ENCODE measurements around the gene PSD.

Gene PSD

GRCh38 chr10:102401735-102402511, 16.7 kb downstream of the PSD start:
- no peaks in the 10 kb centered on the region for H3K9me3 Mint-ChIP-seq
- H3K4me1 Mint-ChIP-seq (ENCODE audit: low read depth in 2 of 2): peaks cover 12 to 21% of the 10 kb centered on the region in 2 donors
- H3K27ac Mint-ChIP-seq: peak overlapping the region in 1 of 2 donors; percentile 85
- peak overlapping the region in 1 of 2 donors; percentile 23 for H3K4me3 Mint-ChIP-seq
- no peak for DNase-seq
- H3K27me3 Mint-ChIP-seq: peaks cover 7 to 14% of the 10 kb centered on the region in 2 donors
- peaks cover 90% of the 10 kb centered on the region for H3K36me3 Mint-ChIP-seq (ENCODE audit: insufficient read depth)
- no peak for ATAC-seq (replicated peaks)

DNA sequence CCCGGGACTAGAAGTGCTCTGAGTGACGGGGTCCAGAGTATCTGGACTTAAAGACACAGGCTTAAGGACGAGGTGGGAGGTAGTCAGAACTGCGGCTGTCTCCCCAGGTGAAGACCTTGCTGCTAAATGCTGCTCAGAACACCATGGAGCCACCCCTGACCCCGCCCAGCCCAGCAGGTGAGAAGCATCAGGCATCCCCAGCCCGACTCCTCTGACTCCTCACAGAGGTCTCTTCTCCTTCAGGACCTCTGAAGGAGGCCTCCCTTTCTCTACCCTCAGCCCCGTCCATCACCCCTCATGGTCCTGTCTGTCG, 17.3 kb downstream of the PSD start:
- H3K27ac Mint-ChIP-seq: peak overlapping the region in 1 of 2 donors; percentile 85
- H3K4me3 Mint-ChIP-seq: peak overlapping the region in 1 of 2 donors; percentile 23
- ATAC-seq (replicated peaks) (no peak), DNase-seq (no peak)
- peaks cover 12 to 26% of the 10 kb centered on the region in 2 donors for H3K4me1 Mint-ChIP-seq (ENCODE audit: low read depth in 2 of 2)
- peaks cover 90% of the 10 kb centered on the region for H3K36me3 Mint-ChIP-seq (ENCODE audit: insufficient read depth)
- H3K27me3 Mint-ChIP-seq: peaks cover 6 to 8% of the 10 kb centered on the region in 2 donors
- H3K9me3 Mint-ChIP-seq: no peaks in the 10 kb centered on the region

DNA sequence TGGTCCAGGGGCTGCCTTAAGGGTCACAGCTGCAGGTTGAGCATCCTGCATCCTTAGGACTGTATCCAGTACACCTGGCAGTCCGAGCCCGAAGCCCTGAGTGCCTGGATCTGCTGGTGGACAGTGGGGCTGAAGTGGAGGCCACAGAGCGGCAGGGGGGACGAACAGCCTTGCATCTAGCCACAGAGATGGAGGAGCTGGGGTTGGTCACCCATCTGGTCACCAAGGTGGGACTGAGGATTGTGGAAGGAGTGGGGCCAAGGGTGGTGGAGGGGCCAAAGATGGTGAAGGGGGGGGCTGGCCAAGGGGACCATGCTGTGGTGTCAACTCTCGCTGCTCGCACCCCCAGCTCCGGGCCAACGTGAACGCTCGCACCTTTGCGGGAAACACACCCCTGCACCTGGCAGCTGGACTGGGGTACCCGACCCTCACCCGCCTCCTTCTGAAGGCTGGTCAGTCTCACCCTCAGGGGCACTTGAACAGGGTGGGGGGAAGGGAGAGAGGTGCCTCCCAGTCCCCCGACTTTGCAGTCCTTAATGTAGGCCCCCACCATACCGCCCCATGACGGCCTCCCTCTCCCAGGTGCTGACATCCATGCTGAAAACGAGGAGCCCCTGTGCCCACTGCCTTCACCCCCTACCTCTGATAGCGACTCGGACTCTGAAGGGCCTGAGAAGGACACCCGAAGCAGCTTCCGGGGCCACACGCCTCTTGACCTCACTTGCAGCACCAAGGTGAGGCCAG, 17.8 kb downstream of the PSD start:
- Mint-ChIP-seq H3K27me3 (peaks cover under 1 to 4% of the 10 kb centered on the region in 2 donors), H3K36me3 (ENCODE audit: insufficient read depth) (peaks cover 90% of the 10 kb centered on the region), H3K27ac (peak overlapping the region; percentile 19 to 100), H3K9me3 (no peaks in the 10 kb centered on the region), H3K4me3 (peak overlapping the region in 1 of 2 donors; percentile 81), H3K4me1 (ENCODE audit: low read depth in 2 of 2) (peaks cover 17 to 32% of the 10 kb centered on the region in 2 donors)
- DNase-seq (no peak), ATAC-seq (replicated peaks) (no peak)

- Mint-ChIP-seq H3K27me3 (no peaks in the 10 kb centered on the region), H3K4me1 (ENCODE audit: low read depth in 2 of 2) (peaks cover 19 to 32% of the 10 kb centered on the region in 2 donors), H3K4me3 (peak overlapping the region in 1 of 2 donors; percentile 81), H3K9me3 (no peaks in the 10 kb centered on the region), H3K36me3 (ENCODE audit: insufficient read depth) (peaks cover 90% of the 10 kb centered on the region), H3K27ac (peak overlapping the region; percentile 19 to 100)
- ATAC-seq (replicated peaks) (no peak), DNase-seq (no peak)
Measured at GRCh38 chr10:102400076-102400475, 18.5 kb downstream of the PSD start.

DNA sequence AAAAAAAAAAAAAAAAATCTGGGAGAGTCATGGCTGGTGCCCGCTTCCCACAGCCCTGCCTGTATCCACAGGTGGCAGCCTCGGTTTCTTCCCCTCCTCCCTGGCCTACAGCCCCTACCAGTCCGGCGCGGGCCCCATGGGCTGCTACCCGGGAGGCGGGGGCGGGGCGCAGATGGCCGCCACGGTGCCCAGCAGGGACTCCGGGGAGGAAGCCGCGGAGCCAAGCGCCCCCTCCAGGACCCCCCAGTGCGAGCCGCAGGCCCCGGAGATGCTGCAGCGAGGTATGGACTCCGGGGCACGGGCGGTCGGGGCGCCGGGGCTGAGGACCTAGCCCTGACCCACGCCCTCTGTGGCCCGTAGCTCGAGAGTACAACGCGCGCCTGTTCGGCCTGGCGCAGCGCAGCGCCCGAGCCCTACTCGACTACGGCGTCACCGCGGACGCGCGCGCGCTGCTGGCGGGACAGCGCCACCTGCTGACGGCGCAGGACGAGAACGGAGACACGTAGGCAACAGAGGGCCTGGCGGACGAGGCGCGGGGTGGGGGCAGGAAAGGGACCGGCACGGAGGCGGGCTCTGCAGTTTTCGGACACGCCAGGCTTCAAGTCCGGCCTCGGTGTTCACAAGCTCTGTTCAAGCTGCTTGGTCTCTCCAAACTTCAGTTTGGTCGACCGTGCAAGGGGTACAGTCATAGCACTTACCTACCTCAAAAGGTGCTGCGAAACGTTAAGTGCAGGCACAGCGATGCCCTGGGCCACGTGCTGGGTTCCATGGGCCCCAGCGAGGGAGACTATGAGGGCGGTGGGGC, 19.2 kb downstream of the PSD start:
- H3K9me3 Mint-ChIP-seq: no peaks in the 10 kb centered on the region
- no peaks in the 10 kb centered on the region for H3K27me3 Mint-ChIP-seq
- peaks cover 25 to 37% of the 10 kb centered on the region in 2 donors for H3K4me1 Mint-ChIP-seq (ENCODE audit: low read depth in 2 of 2)
- H3K36me3 Mint-ChIP-seq (ENCODE audit: insufficient read depth): peaks cover 90% of the 10 kb centered on the region
- ATAC-seq (replicated peaks): peak; percentile 53
- peak overlapping the region; percentile 91 to 100 for H3K27ac Mint-ChIP-seq
- H3K4me3 Mint-ChIP-seq: peak overlapping the region; percentile 74 to 81
- peak; percentile 86 to 90 (median 89) for DNase-seq

DNA sequence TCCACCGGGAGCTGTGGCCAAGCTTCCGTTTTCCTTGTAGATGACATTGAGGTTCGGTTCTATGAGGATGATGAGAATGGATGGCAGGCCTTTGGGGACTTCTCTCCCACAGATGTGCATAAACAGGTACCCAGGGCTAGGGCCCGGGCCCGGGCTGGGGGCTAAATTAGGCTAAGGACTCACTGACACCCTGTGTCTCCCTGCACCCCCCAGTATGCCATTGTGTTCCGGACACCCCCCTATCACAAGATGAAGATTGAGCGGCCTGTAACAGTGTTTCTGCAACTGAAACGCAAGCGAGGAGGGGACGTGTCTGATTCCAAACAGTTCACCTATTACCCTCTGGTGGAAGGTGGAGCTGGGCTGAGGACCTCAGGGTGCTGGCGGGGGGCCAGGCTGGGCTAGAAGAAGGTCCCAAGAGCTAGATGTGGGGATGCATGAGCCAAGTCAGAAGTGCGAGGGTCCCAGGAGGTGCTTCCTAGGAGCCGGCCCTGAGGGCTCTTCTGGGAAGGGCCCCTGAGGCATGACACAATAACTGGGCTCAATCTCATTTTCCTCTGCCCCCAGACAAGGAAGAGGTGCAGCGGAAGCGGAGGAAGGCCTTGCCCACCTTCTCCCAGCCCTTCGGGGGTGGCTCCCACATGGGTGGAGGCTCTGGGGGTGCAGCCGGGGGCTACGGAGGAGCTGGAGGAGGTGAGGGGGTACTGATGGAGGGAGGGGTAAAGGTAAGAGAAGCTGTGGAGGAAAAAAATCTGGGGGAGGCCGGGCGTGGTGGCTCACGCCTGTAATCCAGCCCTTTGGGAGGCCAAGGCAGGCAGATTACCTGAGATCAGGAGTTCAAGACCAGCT, 20.2 kb downstream of the PSD start:
- H3K4me1 Mint-ChIP-seq (ENCODE audit: low read depth in 2 of 2): peaks cover 30 to 40% of the 10 kb centered on the region in 2 donors
- H3K9me3 Mint-ChIP-seq: no peaks in the 10 kb centered on the region
- DNase-seq: no peak
- peaks cover 91% of the 10 kb centered on the region for H3K36me3 Mint-ChIP-seq (ENCODE audit: insufficient read depth)
- no peak for ATAC-seq (replicated peaks)
- peak overlapping the region; percentile 74 to 81 for H3K4me3 Mint-ChIP-seq
- peak overlapping the region; percentile 91 to 100 for H3K27ac Mint-ChIP-seq
- no peaks in the 10 kb centered on the region for H3K27me3 Mint-ChIP-seq

GRCh38 chr10:102397222-102398171, 21.1 kb downstream of the PSD start:
- Mint-ChIP-seq H3K36me3 (ENCODE audit: insufficient read depth) (peaks cover 96% of the 10 kb centered on the region), H3K4me1 (ENCODE audit: low read depth in 2 of 2) (peaks cover 35 to 45% of the 10 kb centered on the region in 2 donors), H3K9me3 (no peaks in the 10 kb centered on the region), H3K4me3 (peak overlapping the region; percentile 90 to 94), H3K27ac (peak overlapping the region; percentile 100), H3K27me3 (no peaks in the 10 kb centered on the region)
- ATAC-seq (replicated peaks) (no peak), DNase-seq (no peak)

DNA sequence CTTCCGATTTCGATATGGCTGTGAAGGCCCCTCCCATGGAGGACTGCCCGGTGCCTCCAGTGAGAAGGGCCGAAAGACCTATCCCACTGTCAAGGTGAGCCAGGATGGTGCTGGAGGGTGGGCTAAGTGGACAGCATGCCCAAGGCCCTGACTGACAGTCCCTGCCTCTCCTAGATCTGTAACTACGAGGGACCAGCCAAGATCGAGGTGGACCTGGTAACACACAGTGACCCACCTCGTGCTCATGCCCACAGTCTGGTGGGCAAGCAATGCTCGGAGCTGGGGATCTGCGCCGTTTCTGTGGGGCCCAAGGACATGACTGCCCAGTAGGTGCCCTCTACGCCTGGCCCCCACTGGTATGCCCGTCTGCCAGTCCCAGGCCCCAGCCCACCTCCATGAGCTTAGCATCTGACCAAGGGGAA, 21.8 kb downstream of the PSD start:
- Mint-ChIP-seq H3K27ac (peak overlapping the region; percentile 100), H3K36me3 (ENCODE audit: insufficient read depth) (peaks cover 93% of the 10 kb centered on the region), H3K9me3 (no peaks in the 10 kb centered on the region), H3K4me1 (ENCODE audit: low read depth in 2 of 2) (peaks cover 35 to 45% of the 10 kb centered on the region in 2 donors), H3K4me3 (peak overlapping the region; percentile 90 to 94), H3K27me3 (no peaks in the 10 kb centered on the region)
- DNase-seq (no peak), ATAC-seq (replicated peaks) (no peak)

DNA sequence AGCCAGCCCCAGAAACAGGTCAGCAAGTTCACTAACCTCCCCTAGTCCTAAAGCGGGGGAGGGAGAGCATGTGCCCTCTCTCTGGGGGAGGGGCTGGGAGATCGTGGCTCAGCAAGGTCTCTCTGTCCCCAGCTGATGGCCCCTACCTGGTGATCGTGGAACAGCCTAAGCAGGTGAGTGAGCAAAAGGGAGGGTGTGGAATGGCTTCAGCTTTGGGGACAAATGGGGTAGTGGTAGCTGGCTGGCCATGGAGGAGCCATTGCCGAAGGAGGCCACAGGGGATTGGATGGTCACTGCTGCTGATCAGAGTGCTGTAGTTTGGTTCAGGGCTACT, 22.3 kb downstream of the PSD start:
- peaks cover 35 to 45% of the 10 kb centered on the region in 2 donors for H3K4me1 Mint-ChIP-seq (ENCODE audit: low read depth in 2 of 2)
- H3K9me3 Mint-ChIP-seq: no peaks in the 10 kb centered on the region
- ATAC-seq (replicated peaks) (no peak), DNase-seq (no peak)
- no peaks in the 10 kb centered on the region for H3K27me3 Mint-ChIP-seq
- peak overlapping the region; percentile 100 for H3K27ac Mint-ChIP-seq
- peaks cover 89% of the 10 kb centered on the region for H3K36me3 Mint-ChIP-seq (ENCODE audit: insufficient read depth)
- peak overlapping the region; percentile 90 to 94 for H3K4me3 Mint-ChIP-seq

- H3K27me3 Mint-ChIP-seq: no peaks in the 10 kb centered on the region
- H3K9me3 Mint-ChIP-seq: no peaks in the 10 kb centered on the region
- H3K36me3 Mint-ChIP-seq (ENCODE audit: insufficient read depth): peaks cover 84% of the 10 kb centered on the region
- DNase-seq (peak; percentile 88 to 94 (median 93)), ATAC-seq (replicated peaks) (peak; percentile 38)
- peak within 1 kb of the TSS; percentile 90 to 94 for H3K4me3 Mint-ChIP-seq
- peaks cover 35 to 45% of the 10 kb centered on the region in 2 donors for H3K4me1 Mint-ChIP-seq (ENCODE audit: low read depth in 2 of 2)
- peak within 1 kb of the TSS; percentile 100 for H3K27ac Mint-ChIP-seq
Measured at GRCh38 chr10:102395400-102396316, 22.9 kb downstream of the PSD start, which contains the start of gene NFKB2. NFKB2 (plus strand) TSS chr10:102395705; CDS start chr10:102395960, 255 bp downstream.

DNA sequence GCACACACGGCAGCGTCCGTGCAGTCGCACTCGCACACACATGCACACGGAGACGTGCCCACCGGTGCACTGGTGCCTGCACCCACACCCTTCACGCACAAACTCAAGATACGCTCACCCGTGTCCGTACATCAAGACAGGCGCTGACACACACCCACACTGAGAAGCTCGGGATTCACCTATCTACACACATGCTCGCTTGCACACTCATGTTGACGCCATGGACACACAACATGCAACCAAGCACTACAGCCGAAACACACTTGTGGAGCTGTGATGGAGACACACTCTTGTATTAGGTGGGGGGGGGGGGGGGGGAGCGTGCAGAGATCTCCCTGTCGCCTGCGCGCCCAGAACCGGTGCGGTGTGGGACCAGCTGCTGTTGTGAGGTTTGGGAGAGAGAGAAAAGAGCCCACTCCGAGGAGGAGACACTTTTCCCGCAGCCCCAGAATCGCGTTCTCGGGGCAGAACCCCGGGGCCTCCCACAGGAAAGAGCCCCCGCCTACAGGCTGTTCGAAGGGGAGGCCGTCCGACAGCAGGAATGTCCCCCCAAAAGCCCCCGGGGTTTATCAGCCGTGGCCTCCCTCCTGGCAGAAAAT, 23.7 kb downstream of the PSD start:
- Mint-ChIP-seq H3K9me3 (no peaks in the 10 kb centered on the region), H3K4me3 (peak overlapping the region; percentile 90 to 94), H3K4me1 (ENCODE audit: low read depth in 2 of 2) (peaks cover 35 to 41% of the 10 kb centered on the region in 2 donors), H3K36me3 (ENCODE audit: insufficient read depth) (peaks cover 76% of the 10 kb centered on the region), H3K27ac (peak overlapping the region; percentile 100), H3K27me3 (no peaks in the 10 kb centered on the region)
- peak; percentile 15 for ATAC-seq (replicated peaks)
- DNase-seq: peak in 1 of 3 experiments; percentile 59

All from effector memory CD8-positive, alpha-beta T cell (primary cell).